Left hindlimb (tissue), 1 donor: Measurements from ENCODE around the gene HLA-E.
"Not testable (repeated sequence)": the region's sequence is repeated elsewhere in the genome, so short reads cannot be mapped to it uniquely, and the experiment has no call there.

Experiments used
- DNase-seq: peaks from one replicate; pipeline ENCODE4 v3.0.0-alpha.2; 2018

The HLA-E gene

DNA sequence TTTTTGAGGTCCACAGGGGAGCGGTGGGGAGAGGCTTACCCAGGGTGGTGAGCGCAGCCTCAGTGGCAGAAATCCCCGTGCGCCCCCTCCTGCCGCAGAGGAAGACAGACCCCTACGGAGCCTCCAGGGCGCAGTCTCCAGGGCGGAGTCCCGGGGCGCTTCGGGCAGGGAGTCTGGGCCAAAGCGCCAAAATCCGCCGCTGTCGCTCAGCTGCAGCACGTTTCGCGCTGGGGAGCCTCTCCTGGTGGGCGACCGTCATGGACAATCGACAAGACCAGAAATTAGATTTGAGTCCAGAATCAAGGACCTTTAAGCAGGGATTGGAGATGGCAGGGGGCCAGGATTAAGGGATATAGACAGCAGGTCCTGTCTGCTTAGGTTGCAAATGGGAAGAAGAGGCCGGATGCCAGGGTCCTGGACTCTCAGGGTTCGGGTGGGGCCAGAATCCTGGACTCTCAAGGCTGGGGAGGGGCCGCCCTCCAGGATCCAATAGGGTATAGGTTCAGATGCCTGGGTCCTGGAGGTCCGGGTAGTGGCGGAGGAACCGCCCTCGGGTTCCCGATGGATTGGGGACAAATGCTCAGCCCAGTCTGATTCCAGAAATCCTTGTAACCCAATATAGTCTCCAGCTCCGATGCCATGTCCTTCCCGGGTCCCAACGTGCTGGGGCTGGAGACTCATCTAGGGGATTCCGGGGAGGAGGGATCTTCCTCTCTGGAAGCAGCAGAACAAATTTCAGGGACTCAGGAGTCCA is 7.9 kb upstream of the HLA-E start:
- no peak for DNase-seq

- DNase-seq, result peak; percentile 78
These were observed 7.2 kb upstream of the HLA-E start for GRCh38 chr6:30481965-30482644.

DNA sequence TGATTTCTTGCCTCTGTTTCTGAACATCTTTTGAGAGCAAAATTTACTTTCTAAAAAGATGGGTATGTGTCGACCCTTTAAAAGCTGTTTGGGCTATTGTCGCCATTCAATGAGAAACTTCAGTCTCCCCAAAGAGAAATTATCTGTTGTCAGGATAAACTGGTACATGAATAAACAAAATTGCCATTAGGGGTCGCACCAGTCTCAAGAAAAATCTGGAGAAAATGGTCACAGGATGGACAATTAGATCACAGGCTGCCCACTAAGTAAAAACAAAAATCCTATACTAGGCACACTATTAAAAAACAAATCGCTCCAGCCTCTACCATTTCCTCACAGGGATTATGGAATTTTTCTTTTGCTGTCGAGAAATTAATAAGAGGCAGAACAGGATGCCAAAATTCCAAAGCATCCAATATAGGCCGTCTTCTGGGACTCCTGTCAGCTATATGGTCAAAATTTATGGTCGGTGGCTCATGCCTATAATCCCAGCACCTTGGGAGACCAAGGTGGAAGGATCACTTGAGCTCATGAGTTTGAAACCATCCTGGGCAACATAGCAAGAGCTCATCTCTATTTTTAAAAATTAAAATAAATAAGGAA is 5.5 kb upstream of the HLA-E start:
- DNase-seq, result no peak

- no peak for DNase-seq
These were observed 4.1 kb upstream of the HLA-E start for GRCh38 chr6:30485236-30485635.

GRCh38 chr6:30487926-30488325 is 1.4 kb upstream of the HLA-E start:
- DNase-seq, result no peak

DNA sequence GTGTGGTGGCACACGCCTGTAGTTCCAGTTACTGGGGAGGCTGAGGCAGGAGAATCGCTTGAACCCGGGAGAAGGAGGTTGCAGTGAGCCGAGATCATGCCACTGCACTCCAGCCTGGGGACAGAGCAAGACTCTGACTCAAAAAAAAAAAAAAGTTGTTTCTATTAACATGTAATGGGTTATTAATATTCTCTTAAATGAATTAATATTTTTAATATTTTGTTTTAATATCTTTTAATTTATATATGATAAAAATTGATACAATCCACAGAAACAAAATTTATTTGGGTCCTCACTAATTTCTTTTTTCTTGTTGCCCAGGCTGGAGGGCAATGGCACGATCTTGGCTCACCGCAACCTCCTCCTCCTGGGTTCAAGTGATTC is 620 bp upstream of the HLA-E start:
- not testable (repeated sequence) for DNase-seq

DNA sequence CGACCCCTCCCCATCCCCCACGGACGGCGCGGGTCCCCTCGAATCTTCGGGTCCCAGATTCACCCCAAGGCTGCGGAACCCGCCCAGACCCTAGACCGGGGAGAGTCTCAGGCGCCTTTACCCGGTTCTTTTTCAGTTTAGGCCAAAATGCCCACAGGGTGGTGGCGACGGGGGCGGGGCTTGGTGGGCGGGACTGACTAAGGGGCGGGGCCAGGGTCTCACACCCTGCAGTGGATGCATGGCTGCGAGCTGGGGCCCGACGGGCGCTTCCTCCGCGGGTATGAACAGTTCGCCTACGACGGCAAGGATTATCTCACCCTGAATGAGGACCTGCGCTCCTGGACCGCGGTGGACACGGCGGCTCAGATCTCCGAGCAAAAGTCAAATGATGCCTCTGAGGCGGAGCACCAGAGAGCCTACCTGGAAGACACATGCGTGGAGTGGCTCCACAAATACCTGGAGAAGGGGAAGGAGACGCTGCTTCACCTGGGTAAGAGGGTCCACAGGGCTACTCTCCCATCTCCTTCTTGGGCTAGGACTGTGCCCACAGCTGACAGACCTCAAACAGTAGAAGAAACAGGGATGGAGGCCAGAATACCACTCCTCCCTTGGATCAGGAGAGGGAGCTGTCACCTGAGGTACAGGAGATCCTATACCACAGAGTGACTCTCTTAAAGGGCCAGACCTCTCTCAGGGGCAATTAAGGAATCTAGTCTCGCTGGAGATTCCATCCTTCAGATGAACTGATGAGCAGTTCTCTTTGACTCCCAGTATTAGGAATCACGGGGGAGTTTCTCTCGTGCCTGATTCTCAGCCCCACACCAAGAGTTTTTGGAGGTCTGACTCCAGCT is 942 bp downstream of the HLA-E start:
- DNase-seq, result peak; percentile 78

DNA sequence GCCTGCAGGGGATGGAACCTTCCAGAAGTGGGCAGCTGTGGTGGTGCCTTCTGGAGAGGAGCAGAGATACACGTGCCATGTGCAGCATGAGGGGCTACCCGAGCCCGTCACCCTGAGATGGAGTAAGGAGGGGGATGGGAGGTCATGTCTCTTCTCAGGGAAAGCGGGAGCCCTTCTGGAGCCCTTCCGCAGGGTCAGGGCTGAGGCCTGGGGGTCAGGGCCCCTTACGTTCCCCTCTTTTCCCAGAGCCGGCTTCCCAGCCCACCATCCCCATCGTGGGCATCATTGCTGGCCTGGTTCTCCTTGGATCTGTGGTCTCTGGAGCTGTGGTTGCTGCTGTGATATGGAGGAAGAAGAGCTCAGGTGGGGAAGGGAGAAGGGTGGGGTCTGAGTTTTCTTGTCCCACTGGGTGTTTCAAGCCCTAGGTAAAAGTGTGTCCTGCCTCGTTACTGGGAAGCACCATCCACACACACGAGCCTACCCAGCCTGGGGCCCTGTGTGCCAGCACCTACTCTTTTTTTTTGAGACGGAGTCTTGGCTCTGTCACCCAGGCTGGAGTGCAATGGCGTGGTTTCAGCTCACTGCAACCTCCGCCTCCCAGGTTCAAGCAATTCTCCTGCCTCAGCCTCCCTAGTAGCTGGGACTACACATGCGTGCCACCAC is 2.1 kb downstream of the HLA-E start:
- DNase-seq, result not testable (repeated sequence)

- DNase-seq, result no peak
These were observed 3.0 kb downstream of the HLA-E start for GRCh38 chr6:30491991-30492952.

DNA sequence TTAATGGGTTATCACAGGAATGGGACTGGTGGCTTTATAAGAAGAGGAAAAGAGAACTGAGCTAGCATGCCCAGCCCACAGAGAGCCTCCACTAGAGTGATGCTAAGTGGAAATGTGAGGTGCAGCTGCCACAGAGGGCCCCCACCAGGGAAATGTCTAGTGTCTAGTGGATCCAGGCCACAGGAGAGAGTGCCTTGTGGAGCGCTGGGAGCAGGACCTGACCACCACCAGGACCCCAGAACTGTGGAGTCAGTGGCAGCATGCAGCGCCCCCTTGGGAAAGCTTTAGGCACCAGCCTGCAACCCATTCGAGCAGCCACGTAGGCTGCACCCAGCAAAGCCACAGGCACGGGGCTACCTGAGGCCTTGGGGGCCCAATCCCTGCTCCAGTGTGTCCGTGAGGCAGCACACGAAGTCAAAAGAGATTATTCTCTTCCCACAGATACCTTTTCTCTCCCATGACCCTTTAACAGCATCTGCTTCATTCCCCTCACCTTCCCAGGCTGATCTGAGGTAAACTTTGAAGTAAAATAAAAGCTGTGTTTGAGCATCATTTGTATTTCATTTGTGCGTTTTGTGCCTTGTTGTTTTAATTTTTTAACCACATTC is 4.4 kb downstream of the HLA-E start:
- no peak for DNase-seq

GRCh38 chr6:30494291-30494861 is 5.1 kb downstream of the HLA-E start:
- DNase-seq, result no peak

GRCh38 chr6:30495060-30495459 is 5.8 kb downstream of the HLA-E start:
- DNase-seq, result not testable (repeated sequence)

GRCh38 chr6:30495993-30496392 is 6.7 kb downstream of the HLA-E start:
- no peak for DNase-seq

- not testable (repeated sequence) for DNase-seq
These were observed 7.9 kb downstream of the HLA-E start for GRCh38 chr6:30497261-30497599.

- DNase-seq, result no peak
These were observed 8.4 kb downstream of the HLA-E start for GRCh38 chr6:30497714-30498113.

DNA sequence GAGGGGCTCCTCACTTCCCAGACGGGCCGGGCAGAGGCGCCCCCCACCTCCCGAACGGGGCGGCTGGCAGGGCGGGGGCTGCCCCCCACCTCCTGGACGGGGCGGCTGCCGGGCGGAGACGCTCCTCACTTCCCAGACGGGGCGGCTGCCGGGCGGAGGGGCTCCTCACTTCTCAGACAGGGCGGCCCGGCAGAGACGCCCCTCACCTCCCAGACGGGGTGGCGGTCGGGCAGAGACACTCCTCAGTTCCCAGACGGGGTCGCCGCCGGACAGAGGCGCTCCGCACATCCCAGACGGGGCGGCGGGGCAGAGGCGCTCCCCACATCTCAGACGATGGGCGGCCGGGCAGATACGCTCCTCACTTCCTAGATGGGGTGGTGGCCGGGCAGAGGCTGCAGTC is 9.4 kb downstream of the HLA-E start:
- DNase-seq, result not testable (repeated sequence)

GRCh38 chr6:30500421-30501355 is 11.4 kb downstream of the HLA-E start:
- no peak for DNase-seq

DNA sequence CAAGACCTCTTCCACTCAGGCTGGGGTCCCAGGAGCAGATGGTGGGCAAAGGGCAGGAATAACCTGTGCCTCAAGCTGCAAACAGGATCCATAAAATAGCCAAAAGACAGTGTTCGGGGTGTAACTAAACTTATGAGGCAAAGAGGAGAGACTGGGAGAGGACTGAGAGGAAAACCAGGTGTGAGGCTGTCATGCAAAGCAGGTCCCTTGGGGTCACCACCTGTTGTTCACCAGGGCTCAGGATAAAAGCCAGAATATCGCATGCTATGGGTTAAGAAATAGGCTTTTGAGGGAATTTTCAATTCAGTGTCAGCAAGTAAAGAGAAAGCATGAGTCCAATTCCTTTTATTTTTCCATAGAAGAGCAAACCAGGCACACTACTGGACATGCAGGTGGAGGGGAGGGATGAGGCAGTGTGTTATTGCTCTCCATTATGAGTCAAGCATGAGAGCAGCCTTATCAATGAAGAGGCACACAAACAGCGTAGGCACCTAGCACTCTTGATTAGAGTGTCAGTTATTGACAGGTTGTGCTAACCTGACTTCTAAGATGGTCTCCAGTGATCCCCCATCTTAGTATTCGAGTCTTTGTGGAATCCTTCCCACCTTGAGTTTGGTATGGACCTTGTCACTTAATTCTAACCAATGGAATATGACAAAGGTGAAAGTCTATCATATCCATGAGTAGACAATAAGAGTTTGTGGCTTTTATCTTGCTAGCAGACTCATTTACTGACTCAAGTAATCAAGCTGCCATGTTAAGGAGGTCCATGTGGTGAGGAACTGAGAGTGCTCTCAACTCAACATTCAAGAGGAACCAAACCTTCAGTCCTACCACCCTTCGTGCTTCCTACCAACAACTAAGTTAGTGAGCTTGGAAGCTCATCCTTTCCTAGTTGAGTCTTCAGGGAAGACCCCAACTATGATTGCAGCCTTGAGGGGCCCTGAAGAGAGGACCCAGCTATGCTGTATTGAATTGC is 18.8 kb downstream of the HLA-E start:
- DNase-seq, result no peak
